K562 (cell line): ENCODE results near the gene KIAA1614. TPM values are rescaled to one million over a fixed set of nuclear protein-coding genes. Genes with fewer than 3 reads are reported as not detected.

Experiments used
- ATAC-seq: fragments of 200-7000 bp; cut with Tn5 transposase; 3 replicates; pipeline ENCODE4 v1.9.1; 2020; ENCODE audit warnings: moderate library complexity
- BruUV-seq: library from RNA; stranded (reverse); fragments of 400-500 nt; replicated peaks from 2 replicates; lab custom pipeline; 2021; lab: Mats Ljungman, UMichigan
- CTCF ChIA-PET: fragments of 300-600 bp; formaldehyde crosslinking; extraction: SDS; loops from one replicate; lab custom pipeline; 2021; ENCODE audit warnings: low intra/inter-chr PET ratio; lab: Yijun Ruan, JAX
- POLR2A ChIA-PET: fragments of 300-600, 350-650 bp; sonication (Branson Sonifier 250); formaldehyde crosslinking; extraction: SDS; loops from one replicate; lab custom pipeline; 2021; ENCODE audit warnings: antibody characterized with exemption, inconsistent platforms; lab: Yijun Ruan, JAX
- DNase-seq, 4 experiments: peaks; one replicate each; pipeline versions ENCODE4 v3.0.0 to v3.0.0-alpha.2; 2011 to 2018; ENCODE audit warnings: low spot score in 3 of 4, mixed read lengths in 3 of 4; ENCODE audit errors: extremely low read depth in 1 of 4
- FAIRE-seq: peaks from 2 replicates; lab custom pipeline; 2011; peaks lifted over from hg19 to GRCh38; lab: Jason Lieb, UNC
- H2AFZ ChIP-seq: 2 replicates; pipeline ENCODE4 v1.6.0; 2011; ENCODE audit warnings: low read depth, low read length, control low read depth, inconsistent platforms
- H3K27ac ChIP-seq: fragments of 200-600 bp; 3 replicates; pipeline ENCODE4 v1.8.0; 2011; ENCODE audit warnings: low read depth, mild to moderate bottlenecking, control low read depth, inconsistent platforms, low read length, moderate library complexity, mixed read lengths; ENCODE audit errors: extremely low read depth
- H3K27me3 ChIP-seq, 2 experiments: fragments of 300-600 bp in 1 of 2; 2 replicates in 1 of 2; 3 replicates in 1 of 2; pipeline versions ENCODE4 v1.6.0 to v1.8.0; 2011; ENCODE audit warnings: inconsistent platforms in 2 of 2, low read length in 2 of 2, mild to moderate bottlenecking in 1 of 2, mixed read lengths in 1 of 2, moderate library complexity in 1 of 2; ENCODE audit not compliant: control insufficient read depth in 2 of 2, insufficient read depth in 2 of 2
- H3K36me3 ChIP-seq: fragments of 300-600 bp; 3 replicates; pipeline ENCODE4 v1.8.0; 2011; ENCODE audit warnings: mild to moderate bottlenecking, low read length, inconsistent platforms; ENCODE audit not compliant: control insufficient read depth, insufficient read depth
- H3K4me1 ChIP-seq, 2 experiments: fragments of 200-600 bp in 1 of 2; replicated peaks in 1 of 2; 2 replicates in 1 of 2; 3 replicates in 1 of 2; pipeline versions ENCODE4 v1.5.1 to v1.8.0; 2011; ENCODE audit warnings: inconsistent platforms in 2 of 2, low read length in 2 of 2, mild to moderate bottlenecking in 1 of 2, mixed read lengths in 1 of 2, moderate library complexity in 1 of 2; ENCODE audit not compliant: control insufficient read depth in 2 of 2, insufficient read depth in 2 of 2
- H3K4me2 ChIP-seq: 2 replicates; pipeline ENCODE4 v1.6.1; 2011; ENCODE audit warnings: low read length, control low read depth, inconsistent platforms, mixed read lengths; ENCODE audit not compliant: insufficient read depth
- H3K4me3 ChIP-seq: fragments of 200-600 bp; sonication (generic), shearing (Covaris generic); 2 replicates; pipeline ENCODE4 v1.5.1; 2016; ENCODE audit warnings: control low read depth, inconsistent platforms
- H3K79me2 ChIP-seq: fragments of 200-600 bp; 3 replicates; pipeline ENCODE4 v1.8.0; 2011; ENCODE audit warnings: low read length, inconsistent platforms; ENCODE audit not compliant: control insufficient read depth, insufficient read depth
- H3K9ac ChIP-seq, 2 experiments: 2 replicates each; pipeline versions ENCODE4 v1.6.0 to v1.6.1; 2011; ENCODE audit warnings: low read depth in 2 of 2, low read length in 2 of 2, control low read depth in 1 of 2, inconsistent platforms in 1 of 2, mild to moderate bottlenecking in 1 of 2, mixed read lengths in 1 of 2; ENCODE audit not compliant: insufficient read depth in 1 of 2
- H3K9me1 ChIP-seq: one replicate; pipeline ENCODE4 v1.6.0; 2011; ENCODE audit warnings: inconsistent platforms, mild to moderate bottlenecking, low read length, moderate library complexity; ENCODE audit not compliant: control insufficient read depth, insufficient read depth
- H3K9me3 ChIP-seq: replicated peaks from 2 replicates; pipeline ENCODE4 v1.5.1; 2011; ENCODE audit warnings: low read depth, low read length, inconsistent platforms; ENCODE audit not compliant: control insufficient read depth, insufficient read depth
- H4K20me1 ChIP-seq: replicated peaks from 2 replicates; pipeline ENCODE4 v1.6.1; 2011; ENCODE audit warnings: low read length, inconsistent platforms, mixed read lengths; ENCODE audit not compliant: control insufficient read depth, insufficient read depth
- BACH1 ChIP-seq: fragments of 200-800 bp; sonication (Bioruptor generic); IDR thresholded peaks from 2 replicates; pipeline ENCODE4 v1.6.1; 2016; ENCODE audit warnings: missing genetic modification characterization, missing compliant biosample characterization
- BHLHE40 ChIP-seq: IDR thresholded peaks from 2 replicates; pipeline ENCODE4 v1.6.1; 2011; ENCODE audit warnings: low read length, improper control_type of control experiment
- CEBPG ChIP-seq, 3 experiments: fragments of 200-800 bp in 1 of 3; sonication (Bioruptor generic) in 1 of 3; sonication (generic) in 1 of 3; formaldehyde crosslinking in 1 of 3; IDR thresholded peaks in 2 of 3; conservative IDR thresholded peaks in 1 of 3; 2 replicates each; pipeline versions ENCODE4 v1.6.1 to v1.8.0; 2016 to 2022; ENCODE audit warnings: missing compliant biosample characterization in 2 of 3, missing genetic modification characterization in 2 of 3, mild to moderate bottlenecking in 1 of 3, missing genetic modification reagents in 1 of 3
- ETS2 ChIP-seq: IDR thresholded peaks from 2 replicates; pipeline ENCODE4 v1.6.1; 2016; ENCODE audit warnings: borderline replicate concordance, missing genetic modification characterization, mild to moderate bottlenecking, moderate library complexity, missing compliant biosample characterization; ENCODE audit not compliant: poor library complexity, severe bottlenecking
- HMG20A ChIP-seq: fragments of 450-650 bp; formaldehyde crosslinking; conservative IDR thresholded peaks from 2 replicates; pipeline ENCODE4 v1.4.0; 2020; ENCODE audit warnings: mild to moderate bottlenecking, mixed read lengths
- MXI1 ChIP-seq: IDR thresholded peaks from 2 replicates; pipeline ENCODE4 v1.6.1; 2011; ENCODE audit warnings: low read depth, mild to moderate bottlenecking, improper control_type of control experiment, low read length
- SIN3B ChIP-seq: fragments of 450-650 bp; IDR thresholded peaks from 2 replicates; pipeline ENCODE4 v1.6.1; 2017; ENCODE audit warnings: low read depth, mild to moderate bottlenecking, moderate library complexity
- USF1 ChIP-seq: sonication (generic); formaldehyde crosslinking; IDR thresholded peaks from 2 replicates; pipeline ENCODE4 v1.9.0; 2022; ENCODE audit warnings: mild to moderate bottlenecking, missing genetic modification reagents
- USF2 ChIP-seq: sonication (generic); formaldehyde crosslinking; IDR thresholded peaks from 2 replicates; pipeline ENCODE4 v1.5.0; 2020; ENCODE audit warnings: missing genetic modification reagents
- ZBTB34 ChIP-seq: fragments of 250-450 bp; sonication (Bioruptor Pico); IDR thresholded peaks from 2 replicates; pipeline ENCODE4 v1.8.0; 2021; ENCODE audit warnings: mild to moderate bottlenecking, moderate library complexity
- ZNF175 ChIP-seq: fragments of 200-800 bp; sonication (Bioruptor generic); IDR thresholded peaks from 2 replicates; pipeline ENCODE4 v1.6.1; 2016; ENCODE audit warnings: low read depth, mild to moderate bottlenecking, missing genetic modification characterization, missing compliant biosample characterization
- ZNF316 ChIP-seq: fragments of 450-650 bp; IDR thresholded peaks from 2 replicates; pipeline ENCODE4 v1.6.1; 2016
- ZNF444 ChIP-seq: fragments of 250-450 bp; sonication (Bioruptor Pico); IDR thresholded peaks from 2 replicates; pipeline ENCODE4 v1.4.0; 2020; ENCODE audit warnings: mild to moderate bottlenecking, moderate library complexity
- ZNF780A ChIP-seq: fragments of 250-450 bp; sonication (Bioruptor Pico); IDR thresholded peaks from 2 replicates; pipeline ENCODE4 v1.5.0; 2021; ENCODE audit warnings: mild to moderate bottlenecking
- WGBS: fragments of 100-300 bp; shearing (Covaris generic); methylation state at CpG from one replicate; pipeline ENCODE4 v1.1.6; 2016; ENCODE audit warnings: low coverage, mixed read lengths; ENCODE audit not compliant: insufficient coverage; ENCODE audit errors: missing lambda C conversion rate; 5-methylcytosine and 5-hydroxymethylcytosine counted together
- in situ Hi-C: fragments of 300-500 bp; cut with MboI; formaldehyde crosslinking; loops from 4 replicates; pipeline ENCODE4 v1.15.0; 2018; ENCODE audit warnings: inconsistent platforms, mixed read lengths
- intact Hi-C: fragments of 100-400 bp; cut with micrococcal nuclease; formaldehyde crosslinking; loops from 2 replicates; pipeline ENCODE4 v1.14.2; 2022
- polyA plus RNA-seq, 8 experiments: library from polyadenylated mRNA; depleted of rRNA in 4 of 8; stranded (reverse) in 5 of 8; unstranded in 3 of 8; fragments of >200 nt; fragmentation: Nextera tagmentation in 2 of 8; fragmentation: Illumina TruSeq in 1 of 8; extraction: Ambion mirVana in 2 of 8; extraction: Trizol in 1 of 8; gene quantifications; 2 replicates each; pipeline versions ENCODE4 v1.2.1 to v1.2.3, GENCODE V29; 2011 to 2014; ENCODE audit warnings: inconsistent platforms in 1 of 8, missing spikeins in 1 of 8
- total RNA-seq, 7 experiments: library from RNA; depleted of rRNA in 6 of 7; stranded (reverse); fragments of >200 nt in 6 of 7; fragmentation: Illumina TruSeq in 2 of 7; extraction: Trizol in 2 of 7; gene quantifications; 2 replicates each; pipeline versions ENCODE4 v1.2.1 to v1.2.3, GENCODE V29; 2011 to 2021; ENCODE audit warnings: low replicate concordance in 1 of 7

KIAA1614 gene
- total and polyA plus RNA-seq, 9 of the 15 experiments (the other 6 are each of a cell fraction or from before 2014, with no cell fraction given): 0.01 to 1.1 (median 0.15) TPM; not detected in 1

GRCh38 chr1:180994262-180994661 is 81.6 kb downstream of the KIAA1614 start:
- Histone ChIP-seq H3K27me3 (no peaks in the 10 kb centered on the region), H3K4me3 (no peak overlapping the region), H3K36me3 (peaks cover 51% of the 10 kb centered on the region), H3K9ac (no peak overlapping the region), H2AFZ (no peak overlapping the region), H3K27ac (no peak overlapping the region), H3K4me1 (no peaks in the 10 kb centered on the region), H3K79me2 (no peaks in the 10 kb centered on the region), H4K20me1 (no peaks in the 10 kb centered on the region), H3K9me1 (no peaks in the 10 kb centered on the region), H3K9me3 (no peaks in the 10 kb centered on the region), H3K4me2 (no peak overlapping the region)
- ATAC-seq (peak; percentile 77), DNase-seq (peak in 2 of 4 experiments; percentile 14 to 30), FAIRE-seq (no peak)
- in situ Hi-C loops: no loop called here
- WGBS: 59% methylated on average over 3 of the region's 3 CpGs
- intact Hi-C loops: no loop called here
- POLR2A ChIA-PET: interaction anchor here (0.6 kb wide), 1 partner anchor 103 kb away, joined by 3 read pairs; no protein-coding TSS in a partner anchor
- CTCF ChIA-PET: no interaction called here
- BruUV-seq: no TSS peak
- TF ChIP-seq HMG20A (no peak), SIN3B (no peak), MXI1 (no peak), BACH1 (tag) (no peak), ZNF780A (no peak), ZNF316 (0 out of 2 replicates have a peak, but pooled peaks have one; percentile 17), USF1 (peak; percentile 59), ETS2 (no peak), BHLHE40 (peak; percentile 65; the same call in 1 of the 2 replicates), ZNF444 (CRISPR knock-in tag) (no peak), ZNF175 (no peak), ZBTB34 (CRISPR knock-in tag) (no peak), USF2 (CRISPR knock-in tag) (peak; percentile 29; the same call in 1 of the 2 replicates), CEBPG (CRISPR knock-in tag; IDR thresholded peaks at IDR 0.05) (no peak), CEBPG (tag; conservative IDR thresholded peaks at IDR 0.05 in 1 of 2, IDR thresholded peaks at IDR 0.05 in 1 of 2) (no peak)
